Subcutaneous adipose tissue (tissue), 4 donors: Measurements from ENCODE around the gene HIVEP3. TPM values are rescaled to one million over a fixed set of nuclear protein-coding genes. Genes with fewer than 3 reads are reported as not detected.

Source experiments
- total RNA-seq, 4 donors: library from RNA; depleted of rRNA; stranded (reverse); fragments of >200 nt; gene quantifications; one replicate each; pipeline ENCODE4 v1.1.0, GENCODE V29; 2016
- TF ChIP-seq, protein P1 (sequence below): fragments of 450-650 bp; IDR thresholded peaks from one replicate; pipeline ENCODE4 v1.5.1; 2016; ENCODE audit warnings: low read depth, mild to moderate bottlenecking, control low read depth, antibody characterized with exemption, moderate library complexity

The HIVEP3 gene
- total RNA-seq, 4 donors from 2014 or later, result 2.4 to 9.6 (median 5.0) TPM

DNA sequence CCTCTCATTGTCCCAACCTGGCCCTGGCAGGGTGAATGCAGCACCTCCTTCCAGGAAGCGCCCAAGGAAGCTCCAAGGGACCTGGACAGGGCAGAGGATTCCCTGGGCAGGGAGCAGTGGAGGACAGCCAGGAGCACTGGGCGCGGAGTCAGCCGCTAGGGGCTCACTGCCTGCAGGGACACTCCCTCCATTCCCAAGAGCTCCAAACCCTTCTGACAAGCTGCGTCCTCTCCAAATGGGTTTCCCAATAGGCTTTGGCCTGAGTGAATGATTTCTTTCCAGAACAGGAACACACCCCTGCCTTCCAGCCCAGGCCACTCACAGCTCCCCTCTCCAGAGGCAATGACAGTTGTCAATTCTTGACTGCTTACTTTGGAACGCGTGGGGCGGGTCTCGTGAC is 305.8 kb downstream of the HIVEP3 start:
- TF ChIP-seq, protein P1, sequence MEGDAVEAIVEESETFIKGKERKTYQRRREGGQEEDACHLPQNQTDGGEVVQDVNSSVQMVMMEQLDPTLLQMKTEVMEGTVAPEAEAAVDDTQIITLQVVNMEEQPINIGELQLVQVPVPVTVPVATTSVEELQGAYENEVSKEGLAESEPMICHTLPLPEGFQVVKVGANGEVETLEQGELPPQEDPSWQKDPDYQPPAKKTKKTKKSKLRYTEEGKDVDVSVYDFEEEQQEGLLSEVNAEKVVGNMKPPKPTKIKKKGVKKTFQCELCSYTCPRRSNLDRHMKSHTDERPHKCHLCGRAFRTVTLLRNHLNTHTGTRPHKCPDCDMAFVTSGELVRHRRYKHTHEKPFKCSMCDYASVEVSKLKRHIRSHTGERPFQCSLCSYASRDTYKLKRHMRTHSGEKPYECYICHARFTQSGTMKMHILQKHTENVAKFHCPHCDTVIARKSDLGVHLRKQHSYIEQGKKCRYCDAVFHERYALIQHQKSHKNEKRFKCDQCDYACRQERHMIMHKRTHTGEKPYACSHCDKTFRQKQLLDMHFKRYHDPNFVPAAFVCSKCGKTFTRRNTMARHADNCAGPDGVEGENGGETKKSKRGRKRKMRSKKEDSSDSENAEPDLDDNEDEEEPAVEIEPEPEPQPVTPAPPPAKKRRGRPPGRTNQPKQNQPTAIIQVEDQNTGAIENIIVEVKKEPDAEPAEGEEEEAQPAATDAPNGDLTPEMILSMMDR, result no peak

DNA sequence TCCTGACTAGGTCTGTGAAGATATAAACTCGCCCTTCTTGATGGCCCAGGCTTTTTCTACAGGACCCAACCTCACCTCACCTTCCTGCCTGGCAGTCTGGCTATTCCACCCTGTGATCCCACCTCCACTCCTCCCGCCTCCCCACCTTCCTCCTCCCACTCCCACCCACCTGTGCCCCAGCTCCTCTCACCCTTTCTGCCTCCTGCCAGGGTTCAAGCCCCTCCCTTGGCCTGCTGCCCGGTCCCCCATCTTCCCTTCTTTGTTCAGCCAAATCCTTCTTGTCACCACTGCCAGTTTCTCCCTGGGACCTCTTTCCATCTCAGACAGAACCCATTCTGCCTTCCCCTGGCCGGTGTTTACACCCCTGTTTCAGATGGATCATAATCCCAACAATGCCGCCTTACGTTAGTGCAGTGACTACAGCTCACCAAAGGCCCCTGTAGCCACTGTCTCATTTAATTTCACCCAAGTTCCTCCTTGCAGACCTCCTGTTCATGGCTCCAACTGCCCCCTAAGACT is 306.7 kb downstream of the HIVEP3 start:
- TF ChIP-seq, protein P1, result no peak

DNA sequence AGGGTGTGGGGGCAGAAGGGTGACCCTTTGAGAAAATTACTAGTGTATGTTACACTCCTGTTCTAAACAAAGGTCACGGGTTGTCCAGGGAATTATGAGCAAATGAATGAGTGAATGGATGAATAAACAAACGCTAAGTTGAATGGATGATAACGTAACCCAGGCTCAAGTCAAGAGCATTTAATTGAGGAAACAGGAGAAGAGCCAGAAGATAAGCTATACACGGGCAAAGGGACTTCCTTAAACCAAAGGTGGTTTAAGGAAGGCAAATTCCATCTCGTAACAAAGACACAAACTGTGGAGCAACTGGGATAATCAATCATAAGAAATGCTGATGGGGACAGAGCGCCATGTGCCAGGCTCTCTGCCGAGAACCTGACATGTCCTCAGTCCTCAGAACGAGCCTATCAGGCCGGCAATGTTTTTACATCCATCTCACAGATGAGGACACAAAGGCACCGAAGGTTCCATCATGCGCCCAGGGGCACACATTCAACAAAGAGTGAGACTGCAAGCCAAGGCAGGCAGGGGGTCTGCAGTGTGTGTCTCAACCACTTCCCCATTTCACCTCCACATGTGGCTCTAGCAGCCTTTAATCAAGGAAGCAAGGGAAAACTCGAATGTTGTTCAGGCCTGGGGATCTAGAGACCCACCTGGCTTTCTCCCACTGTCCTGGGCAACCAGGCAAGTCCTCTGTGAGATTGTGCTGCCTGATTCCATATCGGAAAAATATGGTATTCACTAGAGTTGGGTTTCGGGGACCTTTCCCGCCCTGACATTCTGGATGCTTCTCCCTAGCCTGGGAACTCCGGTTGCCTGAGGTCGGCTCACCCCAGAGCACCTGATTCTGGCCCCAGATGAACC is 307.4 kb downstream of the HIVEP3 start:
- TF ChIP-seq, protein P1, result no peak

DNA sequence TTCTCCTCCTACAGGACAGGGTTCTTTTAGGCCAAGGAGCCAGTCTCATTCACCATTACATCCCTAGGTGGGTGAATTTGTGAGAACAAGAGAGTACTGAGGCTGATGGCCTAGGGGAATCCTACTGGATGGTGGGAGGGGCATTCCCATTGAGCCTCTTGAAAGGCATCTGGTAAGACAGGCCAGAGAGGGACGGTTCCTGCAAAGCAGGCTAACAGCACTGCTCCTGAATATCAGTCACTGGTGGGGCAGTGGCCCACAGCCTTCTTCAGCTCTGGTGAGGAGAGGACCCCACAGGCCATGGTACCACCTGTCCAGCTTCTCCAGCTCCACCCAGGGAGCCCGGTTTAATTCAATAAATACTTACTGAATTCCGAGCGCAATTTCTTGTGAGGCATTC is 308.4 kb downstream of the HIVEP3 start:
- TF ChIP-seq, protein P1, result no peak

DNA sequence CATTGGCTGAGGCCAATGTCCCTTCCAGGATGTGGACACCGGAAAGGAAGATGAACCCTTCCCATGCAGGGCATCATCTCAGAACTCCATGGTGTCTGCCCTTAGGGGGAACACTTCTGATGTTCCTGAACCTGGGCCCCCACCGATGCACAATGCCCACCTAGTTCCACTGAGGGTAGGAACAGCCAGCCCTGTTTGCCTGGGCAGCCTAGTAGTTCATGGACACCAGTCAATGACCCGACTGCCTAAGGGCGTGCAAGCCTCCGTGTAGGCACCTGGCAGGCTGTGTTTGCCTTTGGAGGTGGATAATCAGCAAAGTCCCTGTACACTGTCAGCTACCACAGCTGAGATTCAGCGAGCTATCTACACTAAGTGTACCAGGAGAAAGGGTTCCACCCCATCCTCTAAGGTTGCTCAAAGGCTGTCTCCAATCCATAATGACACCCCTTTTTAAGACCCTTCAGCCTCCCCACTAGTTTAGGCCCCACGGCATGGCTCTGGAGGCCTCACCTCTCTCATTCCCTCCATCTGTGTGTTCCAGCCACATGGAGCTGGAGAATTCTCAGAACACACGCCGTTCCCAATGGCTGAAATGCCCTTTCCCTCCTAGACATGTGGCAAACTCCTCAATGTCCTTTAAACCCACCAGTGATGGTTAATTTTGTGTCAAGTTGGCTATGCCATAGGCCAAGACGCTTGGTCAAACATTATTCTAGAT is 309.4 kb downstream of the HIVEP3 start:
- TF ChIP-seq, protein P1, result no peak

DNA sequence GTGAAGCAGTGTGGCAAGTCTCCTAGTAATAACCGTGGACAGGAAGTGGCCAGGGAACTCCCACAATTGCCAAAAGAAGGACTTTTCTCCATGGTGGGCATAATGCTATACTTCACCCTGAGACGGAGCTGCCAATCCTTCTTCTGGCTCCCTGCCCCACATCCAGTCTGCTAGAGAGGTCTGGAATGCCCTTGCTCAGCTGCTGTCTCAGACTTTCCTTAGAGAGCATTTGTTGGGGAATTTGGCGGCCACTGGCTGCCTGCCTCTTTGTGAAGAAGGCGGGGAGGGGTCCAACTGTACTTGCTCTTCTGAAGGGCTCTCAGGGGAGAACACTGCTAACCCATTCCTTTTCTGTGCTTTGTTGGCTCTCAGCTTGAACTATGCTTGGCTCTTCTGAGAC is 310.5 kb downstream of the HIVEP3 start:
- TF ChIP-seq, protein P1, result no peak

DNA sequence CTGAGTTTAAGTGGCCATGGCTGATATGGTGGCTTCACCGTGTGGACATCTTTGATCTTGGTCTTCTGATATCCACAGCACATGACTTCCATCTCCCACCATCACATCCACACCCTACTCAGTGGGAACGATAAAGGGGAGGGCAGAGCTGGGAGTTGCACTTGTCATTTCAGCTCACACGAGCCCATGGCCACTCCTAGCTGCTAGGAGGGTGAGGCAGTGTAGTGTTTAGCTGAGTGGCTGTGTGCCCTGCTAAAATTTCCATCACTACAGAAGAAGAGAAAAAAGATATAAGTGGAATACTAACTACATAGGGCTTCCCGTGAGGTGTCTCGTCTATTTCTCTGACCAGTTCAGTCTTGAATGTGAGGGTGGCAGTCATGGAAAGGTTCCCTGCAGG is 310.9 kb downstream of the HIVEP3 start:
- TF ChIP-seq, protein P1, result no peak
